BLaER1 treated with 17β-estradiol and CSF1 and Interleukin-3, amounts not matched to agents 10 nM and 100 nM (cell line): ENCODE results near the gene PPM1G.

Source experiments
- H3K27ac ChIP-seq, 11 experiments: shearing (Covaris generic); formaldehyde crosslinking; 2 replicates each; pipeline ENCODE4 v1.8.1; 2022
- H3K27me3 ChIP-seq, 11 experiments: shearing (Covaris generic); formaldehyde crosslinking; 2 replicates each; pipeline ENCODE4 v1.8.1; 2022
- H3K36me3 ChIP-seq, 11 experiments: shearing (Covaris generic); formaldehyde crosslinking; 2 replicates each; pipeline ENCODE4 v1.8.1; 2022
- H3K4me1 ChIP-seq, 10 experiments: shearing (Covaris generic); formaldehyde crosslinking; 2 replicates each; pipeline ENCODE4 v1.8.1; 2022
- H3K4me2 ChIP-seq, 11 experiments: shearing (Covaris generic); formaldehyde crosslinking; 2 replicates each; pipeline ENCODE4 v1.8.1; 2022
- H3K4me3 ChIP-seq, 10 experiments: shearing (Covaris generic); formaldehyde crosslinking; 2 replicates each; pipeline ENCODE4 v1.8.1; 2022
- H3K9ac ChIP-seq, 11 experiments: shearing (Covaris generic); formaldehyde crosslinking; 2 replicates each; pipeline ENCODE4 v1.8.1; 2022
- H3K9me3 ChIP-seq, 11 experiments: shearing (Covaris generic); formaldehyde crosslinking; replicated peaks in 1 of 11; 2 replicates each; pipeline ENCODE4 v1.8.1; 2022
- H4K20me1 ChIP-seq, 11 experiments: shearing (Covaris generic); formaldehyde crosslinking; 2 replicates each; pipeline ENCODE4 v1.8.1; 2022
- Cebpa-rat ChIP-seq, 11 experiments: shearing (Covaris generic); IDR thresholded peaks; 2 replicates each; pipeline ENCODE4 v1.8.1; 2022

PPM1G gene

GRCh38 chr2:27422958-27423357 is 13.6 kb upstream of the PPM1G start:
- H3K4me3 ChIP-seq, result no peak overlapping the region
- H3K27ac ChIP-seq, result no peak overlapping the region
- TF ChIP-seq Cebpa-rat (IDR thresholded peaks at IDR 0.05), result no peak
- no peaks in the 10 kb centered on the region for H3K36me3 ChIP-seq
- no peak overlapping the region for H3K4me2 ChIP-seq
- H3K9me3 ChIP-seq, result no peaks in the 10 kb centered on the region
- no peak overlapping the region for H3K9ac ChIP-seq
- peaks cover 5 to 19% (median 14%) of the 10 kb centered on the region in 10 experiments; a peak in 16 of 20 replicates for H3K4me1 ChIP-seq
- H4K20me1 ChIP-seq, result no peaks in the 10 kb centered on the region
- no peaks in the 10 kb centered on the region for H3K27me3 ChIP-seq

- no peak overlapping the region for H3K27ac ChIP-seq
- H4K20me1 ChIP-seq, result no peaks in the 10 kb centered on the region
- no peaks in the 10 kb centered on the region for H3K9me3 ChIP-seq
- no peak overlapping the region for H3K4me3 ChIP-seq
- TF ChIP-seq Cebpa-rat (IDR thresholded peaks at IDR 0.05), result no peak
- no peaks in the 10 kb centered on the region for H3K36me3 ChIP-seq
- no peak overlapping the region for H3K9ac ChIP-seq
- no peak overlapping the region for H3K4me2 ChIP-seq
- H3K4me1 ChIP-seq, result peaks cover 0 to 9% (median 4%) of the 10 kb centered on the region in 10 experiments; a peak in 11 of 20 replicates
- no peaks in the 10 kb centered on the region for H3K27me3 ChIP-seq
Observed at GRCh38 chr2:27421660-27422250, 12.4 kb upstream of the PPM1G start.

DNA sequence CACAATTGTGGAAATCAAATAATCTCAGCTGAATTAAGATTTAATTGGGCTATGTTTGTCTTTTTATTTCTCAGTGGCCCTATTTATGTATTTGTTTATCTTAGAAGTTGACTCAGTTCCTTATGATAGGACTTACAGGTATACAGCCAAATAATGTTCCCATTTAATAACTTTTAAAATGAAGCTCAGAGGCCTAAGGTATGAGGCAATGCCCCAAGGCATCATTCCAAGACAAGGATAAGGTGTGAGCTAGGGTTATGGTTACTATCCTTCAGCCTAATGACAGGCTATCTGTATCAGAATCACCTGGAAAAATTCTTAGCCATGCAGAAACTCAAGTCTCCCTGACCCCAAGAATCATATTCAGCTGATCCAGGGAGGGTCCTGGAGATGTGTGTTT is 11.6 kb upstream of the PPM1G start:
- Histone ChIP-seq H3K9ac (no peak overlapping the region), H3K4me2 (no peak overlapping the region), H3K36me3 (no peaks in the 10 kb centered on the region), H4K20me1 (no peaks in the 10 kb centered on the region), H3K9me3 (no peaks in the 10 kb centered on the region), H3K27me3 (no peaks in the 10 kb centered on the region), H3K4me1 (0 out of 20 replicates have a peak, but pooled peaks cover 0 to under 1% (median 0%) of the 10 kb centered on the region in 10 experiments), H3K4me3 (no peak overlapping the region), H3K27ac (no peak overlapping the region)
- TF ChIP-seq Cebpa-rat (IDR thresholded peaks at IDR 0.05), result no peak

DNA sequence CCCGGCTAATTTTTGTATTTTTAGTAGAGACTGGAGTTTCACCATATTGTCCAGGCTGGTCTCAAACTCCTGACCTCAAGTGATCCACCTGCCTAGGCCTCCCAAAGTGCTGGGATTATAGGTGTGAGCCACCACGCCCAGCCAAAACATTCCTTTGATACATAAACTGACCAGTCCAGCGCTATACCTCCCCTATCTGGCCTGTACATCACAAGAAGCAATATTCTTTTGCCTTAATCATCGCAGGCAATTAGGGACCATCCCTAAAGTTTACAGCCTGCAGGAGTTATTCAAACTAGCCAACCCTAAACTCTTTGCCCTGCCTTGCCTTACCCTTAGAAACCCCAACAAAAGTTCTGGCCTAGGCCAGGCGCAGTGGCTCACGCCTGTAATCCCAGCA is 6.8 kb upstream of the PPM1G start:
- Histone ChIP-seq H3K4me2 (no peak overlapping the region), H4K20me1 (no peaks in the 10 kb centered on the region), H3K9ac (no peak overlapping the region), H3K4me1 (0 out of 20 replicates have a peak, but pooled peaks cover 0 to 4% (median 0%) of the 10 kb centered on the region in 10 experiments), H3K36me3 (no peaks in the 10 kb centered on the region), H3K27me3 (no peaks in the 10 kb centered on the region), H3K9me3 (no peaks in the 10 kb centered on the region), H3K27ac (no peak overlapping the region), H3K4me3 (no peak overlapping the region)
- TF ChIP-seq Cebpa-rat (IDR thresholded peaks at IDR 0.05), result no peak

DNA sequence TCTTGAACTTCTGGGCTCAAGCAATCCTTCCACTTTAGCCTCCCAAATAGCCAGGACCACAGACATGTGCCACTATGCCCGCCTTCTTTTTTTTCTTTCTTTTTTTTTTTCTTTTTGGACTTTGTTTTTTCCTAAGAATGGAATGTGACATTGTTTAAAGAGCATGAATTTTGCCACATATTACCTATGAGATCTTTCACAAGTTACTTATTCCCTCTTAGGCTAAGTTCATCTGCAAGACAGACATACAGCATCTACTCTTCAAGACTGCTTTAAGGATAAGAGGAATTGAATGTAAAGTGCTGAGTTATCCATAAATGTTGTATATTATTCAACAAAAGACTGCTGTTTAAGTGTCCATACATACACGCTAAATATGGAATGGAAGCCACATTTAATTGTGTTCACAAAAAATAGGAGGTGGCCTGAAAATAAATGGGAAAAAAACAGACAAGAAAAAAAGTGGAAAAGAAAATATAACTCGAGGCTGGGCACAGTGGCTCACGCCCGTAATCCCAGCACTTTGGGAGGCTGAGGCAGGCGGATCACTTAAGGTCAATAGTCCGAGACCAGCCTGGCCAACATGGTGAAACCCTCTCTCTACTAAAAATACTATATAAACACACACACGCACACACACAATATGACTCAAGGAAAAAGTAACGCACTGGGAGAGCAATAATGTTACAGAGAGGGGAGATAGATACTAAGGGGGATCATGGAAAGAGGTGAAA is 3.2 kb upstream of the PPM1G start:
- peaks cover 4 to 15% (median 12%) of the 10 kb centered on the region in 10 experiments for H3K4me1 ChIP-seq
- H3K27ac ChIP-seq, result no peak overlapping the region
- peaks cover 0 to 17% (median 14%) of the 10 kb centered on the region in 11 experiments; a peak in 21 of 22 replicates for H4K20me1 ChIP-seq
- H3K27me3 ChIP-seq, result no peaks in the 10 kb centered on the region
- H3K36me3 ChIP-seq, result peaks cover 0 to 3% (median 2%) of the 10 kb centered on the region in 11 experiments; a peak in 14 of 22 replicates
- H3K4me3 ChIP-seq, result no peak overlapping the region
- H3K9me3 ChIP-seq, result peaks cover 0 to 5% (median 0%) of the 10 kb centered on the region in 11 experiments; a peak in 1 of 22 replicates
- H3K4me2 ChIP-seq, result no peak overlapping the region
- no peak overlapping the region for H3K9ac ChIP-seq
- TF ChIP-seq Cebpa-rat (IDR thresholded peaks at IDR 0.05), result no peak

DNA sequence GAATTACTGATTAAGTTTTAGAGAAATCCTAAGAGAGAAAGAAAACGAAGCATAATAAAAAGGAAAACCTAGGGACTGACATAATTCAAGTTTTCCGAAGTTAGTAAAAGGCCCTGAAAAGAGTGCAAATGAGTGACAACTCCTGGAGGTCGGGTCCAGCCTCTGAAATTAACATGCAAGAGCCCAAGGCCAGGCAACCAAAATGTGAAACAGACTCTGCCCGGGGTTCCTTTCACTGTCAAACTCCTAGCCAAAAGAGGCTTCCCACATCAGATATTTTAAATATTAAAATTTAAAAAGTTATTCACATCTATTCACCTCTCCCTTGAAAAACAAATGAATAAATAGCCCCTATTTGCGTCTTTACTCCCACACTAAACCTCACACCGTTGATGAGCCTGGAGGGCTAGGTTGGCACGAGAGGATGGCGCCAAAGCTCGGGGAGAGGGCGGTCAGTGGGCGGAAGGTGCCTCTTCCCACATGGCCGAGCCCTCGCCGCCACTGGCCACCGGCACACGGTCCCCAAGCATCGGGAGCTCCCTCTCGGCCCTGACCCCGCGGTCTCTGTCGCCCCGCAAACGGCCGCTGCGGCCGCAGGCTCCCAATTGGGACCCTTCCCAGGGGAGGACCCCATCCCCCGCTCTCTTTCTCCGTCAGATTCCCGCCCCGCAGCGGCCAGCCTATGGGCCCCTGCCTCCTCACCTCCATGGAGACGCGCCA is 630 bp downstream of the PPM1G start:
- peaks cover 3 to 41% (median 38%) of the 10 kb centered on the region in 11 experiments; a peak in 20 of 22 replicates for H3K36me3 ChIP-seq
- peak overlapping the region; percentile 84 to 98 (median 93) for H3K9ac ChIP-seq
- H3K4me2 ChIP-seq, result peak overlapping the region; percentile 78 to 98 (median 89)
- peaks cover 17 to 30% (median 25%) of the 10 kb centered on the region in 10 experiments for H3K4me1 ChIP-seq
- no peak for TF ChIP-seq Cebpa-rat (IDR thresholded peaks at IDR 0.05)
- H3K27ac ChIP-seq, result peak overlapping the region; percentile 46 to 94 (median 91)
- no peaks in the 10 kb centered on the region for H3K27me3 ChIP-seq
- peak overlapping the region; percentile 86 to 100 (median 98) for H3K4me3 ChIP-seq
- H4K20me1 ChIP-seq, result peaks cover 6 to 56% (median 52%) of the 10 kb centered on the region in 11 experiments; a peak in 21 of 22 replicates
- peaks cover 0 to 5% (median 0%) of the 10 kb centered on the region in 11 experiments; a peak in 1 of 22 replicates for H3K9me3 ChIP-seq

- TF ChIP-seq Cebpa-rat (IDR thresholded peaks at IDR 0.05), result no peak
- H3K9me3 ChIP-seq, result peaks cover 0 to 5% (median 0%) of the 10 kb centered on the region in 11 experiments; a peak in 1 of 22 replicates
- peak overlapping the region; percentile 38 to 94 (median 91); a peak in 19 of 22 replicates for H3K27ac ChIP-seq
- H3K4me3 ChIP-seq, result peak overlapping the region; percentile 86 to 100 (median 98)
- no peaks in the 10 kb centered on the region for H3K27me3 ChIP-seq
- H3K4me2 ChIP-seq, result peak overlapping the region; percentile 78 to 98 (median 89)
- H3K9ac ChIP-seq, result peak overlapping the region; percentile 84 to 98 (median 93)
- H3K4me1 ChIP-seq, result peaks cover 17 to 38% (median 26%) of the 10 kb centered on the region in 10 experiments
- peaks cover 7 to 49% (median 46%) of the 10 kb centered on the region in 11 experiments; a peak in 21 of 22 replicates for H3K36me3 ChIP-seq
- H4K20me1 ChIP-seq, result peaks cover 6 to 64% (median 60%) of the 10 kb centered on the region in 11 experiments; a peak in 21 of 22 replicates
Observed at GRCh38 chr2:27407798-27408491, 1.4 kb downstream of the PPM1G start.

DNA sequence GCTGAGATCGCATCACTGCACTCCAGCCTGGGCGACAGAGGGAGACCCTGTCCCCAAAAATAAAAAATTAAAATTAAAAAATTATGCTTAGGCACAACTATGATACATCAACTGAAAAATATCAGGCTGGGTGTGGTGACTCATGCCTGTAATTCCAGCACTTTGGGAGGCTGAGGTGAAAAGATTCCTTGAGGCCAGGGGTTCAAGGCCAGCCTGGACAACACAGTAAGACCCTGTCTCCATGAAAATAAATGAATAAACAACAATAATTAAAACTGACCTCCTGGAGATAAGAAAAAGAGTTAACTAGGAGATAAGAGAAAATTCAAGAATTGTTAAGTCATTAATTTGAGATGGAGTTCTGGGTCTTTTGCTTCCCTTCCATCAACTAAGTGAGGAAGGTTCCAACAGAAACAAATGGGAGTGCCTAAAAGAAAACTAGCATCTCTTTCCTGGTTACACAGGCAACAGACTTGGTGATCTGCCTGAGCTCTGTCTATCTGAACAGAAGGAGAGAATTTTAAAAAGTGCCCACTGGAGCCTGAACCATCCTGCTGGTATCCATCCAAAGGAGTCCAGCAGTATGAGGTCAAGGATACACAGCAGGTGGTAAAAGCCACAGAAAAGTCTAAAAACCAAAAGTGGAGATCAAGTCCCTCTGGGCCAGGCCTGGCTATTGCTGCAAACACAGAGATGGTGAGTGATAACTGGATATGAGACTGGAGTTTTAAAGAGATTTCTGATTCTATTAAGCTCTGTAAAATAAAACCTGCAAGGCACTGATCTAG is 8.8 kb downstream of the PPM1G start:
- Histone ChIP-seq H3K27me3 (no peaks in the 10 kb centered on the region), H3K36me3 (peaks cover 24 to 98% (median 81%) of the 10 kb centered on the region in 11 experiments; a peak in 21 of 22 replicates), H3K9me3 (peaks cover 0 to 11% (median 3%) of the 10 kb centered on the region in 11 experiments; a peak in 9 of 22 replicates), H4K20me1 (peaks cover 18 to 100% (median 99%) of the 10 kb centered on the region in 11 experiments; a peak in 20 of 22 replicates), H3K27ac (no peak overlapping the region), H3K9ac (peak overlapping the region in 2 of 11 experiments; percentile 7 to 11; a peak in 2 of 22 replicates), H3K4me2 (no peak overlapping the region), H3K4me1 (peaks cover 0 to 12% (median 0%) of the 10 kb centered on the region in 10 experiments; a peak in 5 of 20 replicates), H3K4me3 (no peak overlapping the region)
- no peak for TF ChIP-seq Cebpa-rat (IDR thresholded peaks at IDR 0.05)
